ENCODE measurements around the gene CDHR5.
A peak's percentile ranks its signal among the peaks of the same experiment; 100 is the strongest.
"Not testable (repeated sequence)": the region's sequence is repeated elsewhere in the genome, so short reads cannot be mapped to it uniquely, and the experiment has no call there.

Gene CDHR5

GRCh38 chr11:624705-625635 is at the start of gene CDHR5:
TSS of gene CDHR5 (minus strand) at chr11:624955. CDS start at chr11:624902, 53 bp downstream.
- DNase-seq (ENCODE audit: low read depth) = no peak

- no peak for DNase-seq (ENCODE audit: low read depth)
Measured at GRCh38 chr11:674406-674805, 49.7 kb upstream of the CDHR5 start.

- DNase-seq (ENCODE audit: low read depth) = no peak
Measured at GRCh38 chr11:673866-674265, 49.1 kb upstream of the CDHR5 start.

GRCh38 chr11:665704-666281 is 41.0 kb upstream of the CDHR5 start:
- no peak for DNase-seq (ENCODE audit: low read depth)

GRCh38 chr11:665062-665703 is 40.4 kb upstream of the CDHR5 start:
- DNase-seq (ENCODE audit: low read depth) = no peak

GRCh38 chr11:662689-663274 is 38.0 kb upstream of the CDHR5 start:
- peak; percentile 31 for DNase-seq (ENCODE audit: low read depth)

- DNase-seq (ENCODE audit: low read depth) = no peak
Measured at GRCh38 chr11:660681-661444, 36.1 kb upstream of the CDHR5 start.

GRCh38 chr11:660281-660680 is 35.5 kb upstream of the CDHR5 start:
- no peak for DNase-seq (ENCODE audit: low read depth)

GRCh38 chr11:659532-660085 is 34.9 kb upstream of the CDHR5 start:
- no peak for DNase-seq (ENCODE audit: low read depth)

- DNase-seq (ENCODE audit: low read depth) = no peak
Measured at GRCh38 chr11:657691-658126, 33.0 kb upstream of the CDHR5 start.

GRCh38 chr11:656866-657265 is 32.1 kb upstream of the CDHR5 start:
- DNase-seq (ENCODE audit: low read depth) = no peak

GRCh38 chr11:656426-656825 is 31.7 kb upstream of the CDHR5 start:
- DNase-seq (ENCODE audit: low read depth) = no peak

- no peak for DNase-seq (ENCODE audit: low read depth)
Measured at GRCh38 chr11:655036-655726, 30.4 kb upstream of the CDHR5 start.

GRCh38 chr11:654444-654843 is 29.7 kb upstream of the CDHR5 start:
- DNase-seq (ENCODE audit: low read depth) = not testable (repeated sequence)

GRCh38 chr11:653837-654236 is 29.1 kb upstream of the CDHR5 start:
- no peak for DNase-seq (ENCODE audit: low read depth)

GRCh38 chr11:653136-653535 is 28.4 kb upstream of the CDHR5 start:
- DNase-seq (ENCODE audit: low read depth) = not testable (repeated sequence)

- DNase-seq (ENCODE audit: low read depth) = no peak
Measured at GRCh38 chr11:650482-650881, 25.7 kb upstream of the CDHR5 start.

- DNase-seq (ENCODE audit: low read depth) = not testable (repeated sequence)
Measured at GRCh38 chr11:647672-648158, 23.0 kb upstream of the CDHR5 start.

- DNase-seq (ENCODE audit: low read depth) = no peak
Measured at GRCh38 chr11:646214-646613, 21.5 kb upstream of the CDHR5 start.

GRCh38 chr11:645536-645935 is 20.8 kb upstream of the CDHR5 start:
- DNase-seq (ENCODE audit: low read depth) = no peak

Measured in stimulated activated CD8-positive, alpha-beta memory T cell treated with anti-CD3 and anti-CD28 coated beads, Interleukin-4, amount 100 ng/mL, for 24 hours (primary cell).